ENCODE results near the gene TASP1.
"Not testable (repeated sequence)": the region's sequence is repeated elsewhere in the genome, so short reads cannot be mapped to it uniquely, and the experiment has no call there.

The TASP1 gene

DNA sequence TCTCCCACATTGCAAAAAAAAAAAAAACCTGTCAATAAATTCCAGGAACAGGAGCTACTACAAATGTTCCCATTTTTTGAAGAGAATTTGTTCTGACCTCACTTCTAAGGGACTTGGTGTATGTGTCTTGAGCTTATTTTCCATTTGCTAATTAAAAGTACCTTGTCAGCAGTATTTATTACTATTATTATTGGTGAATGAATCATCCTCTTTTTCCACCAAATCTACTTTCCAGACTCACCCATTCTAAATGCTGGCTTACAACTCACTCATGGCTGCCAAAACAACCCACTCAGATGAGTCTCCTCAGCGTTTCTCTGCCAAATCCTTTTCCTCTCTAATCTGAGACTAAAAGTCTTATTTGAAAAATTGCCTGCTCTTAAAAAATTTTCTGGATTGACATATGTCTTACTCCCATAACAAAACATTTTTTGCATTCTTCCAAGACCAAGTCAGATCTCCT is 33.2 kb upstream of the TASP1 start:
- no peaks in the 10 kb centered on the region for H3K27me3 ChIP-seq (ENCODE audit: control insufficient read depth in 5 of 5, insufficient read depth in 4 of 5, low read length in 5 of 5)
- peak overlapping the region; percentile 42 for H3K27ac ChIP-seq (ENCODE audit: low read depth, low read length)
- H3K4me3 ChIP-seq (ENCODE audit: low read depth in 1 of 5, low read length in 5 of 5): no peak overlapping the region
- peaks cover 2 to 16% (median 10%) of the 10 kb centered on the region in 5 donors for H3K4me1 ChIP-seq (ENCODE audit: control insufficient read depth in 5 of 5, insufficient read depth in 5 of 5, low read length in 5 of 5)
- H3K9me3 ChIP-seq (ENCODE audit: control insufficient read depth in 5 of 5, low read length in 5 of 5): no peaks in the 10 kb centered on the region
- no peak overlapping the region for H3K9ac ChIP-seq (ENCODE audit: low read length in 5 of 5)
- no peaks in the 10 kb centered on the region for H3K36me3 ChIP-seq (ENCODE audit: control insufficient read depth in 5 of 5, insufficient read depth in 5 of 5, low read length in 5 of 5)

DNA sequence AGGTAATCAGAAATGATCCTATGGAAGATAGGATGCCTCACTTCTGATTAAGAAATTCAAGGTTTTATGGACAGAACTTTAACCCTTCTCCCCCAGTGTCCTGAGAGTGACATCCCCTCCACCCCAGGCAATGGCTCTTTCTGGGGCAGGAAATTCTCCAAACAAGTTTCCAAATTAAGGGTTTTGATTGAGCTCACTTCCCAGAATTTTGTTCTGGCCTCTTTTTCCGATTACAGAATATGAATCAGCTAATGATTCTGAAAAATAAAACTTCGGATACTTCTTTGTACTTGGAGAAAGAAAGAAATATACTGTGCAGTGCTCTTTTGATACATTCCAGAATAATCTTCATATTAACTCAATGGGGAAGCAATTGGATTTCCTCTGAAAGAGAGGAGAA is 32.8 kb upstream of the TASP1 start:
- Histone ChIP-seq H3K9ac (ENCODE audit: low read length in 5 of 5) (no peak overlapping the region), H3K36me3 (ENCODE audit: control insufficient read depth in 5 of 5, insufficient read depth in 5 of 5, low read length in 5 of 5) (no peaks in the 10 kb centered on the region), H3K27ac (ENCODE audit: low read depth, low read length) (peak overlapping the region; percentile 42), H3K9me3 (ENCODE audit: control insufficient read depth in 5 of 5, low read length in 5 of 5) (no peaks in the 10 kb centered on the region), H3K4me3 (ENCODE audit: low read depth in 1 of 5, low read length in 5 of 5) (no peak overlapping the region), H3K27me3 (ENCODE audit: control insufficient read depth in 5 of 5, insufficient read depth in 4 of 5, low read length in 5 of 5) (no peaks in the 10 kb centered on the region), H3K4me1 (ENCODE audit: control insufficient read depth in 5 of 5, insufficient read depth in 5 of 5, low read length in 5 of 5) (peaks cover 2 to 16% (median 10%) of the 10 kb centered on the region in 5 donors)

DNA sequence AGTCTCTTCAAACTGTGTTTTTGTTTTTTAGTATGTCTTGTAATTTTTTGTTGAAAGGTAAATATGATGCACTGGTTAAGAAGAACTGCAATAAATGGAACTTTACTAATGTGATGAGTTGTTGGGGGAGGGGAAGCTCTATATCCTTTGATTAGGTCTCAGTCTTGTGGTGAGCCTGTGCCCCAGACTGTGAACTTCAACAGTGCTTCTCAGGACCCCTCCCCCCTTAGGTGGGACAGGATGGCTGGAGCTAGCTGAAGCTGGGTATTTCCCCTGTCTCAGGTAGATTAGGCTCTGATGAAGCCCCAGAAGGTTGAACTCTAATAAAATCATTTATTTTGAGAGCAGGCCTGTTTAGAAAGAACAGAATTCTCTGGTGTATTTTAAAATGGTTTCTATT is 31.4 kb upstream of the TASP1 start:
- H3K36me3 ChIP-seq (ENCODE audit: control insufficient read depth in 5 of 5, insufficient read depth in 5 of 5, low read length in 5 of 5): no peaks in the 10 kb centered on the region
- H3K9ac ChIP-seq (ENCODE audit: low read length in 5 of 5): no peak overlapping the region
- no peak overlapping the region for H3K4me3 ChIP-seq (ENCODE audit: low read depth in 1 of 5, low read length in 5 of 5)
- H3K4me1 ChIP-seq (ENCODE audit: control insufficient read depth in 5 of 5, insufficient read depth in 5 of 5, low read length in 5 of 5): peaks cover 2 to 16% (median 10%) of the 10 kb centered on the region in 5 donors
- H3K9me3 ChIP-seq (ENCODE audit: control insufficient read depth in 5 of 5, low read length in 5 of 5): no peaks in the 10 kb centered on the region
- no peaks in the 10 kb centered on the region for H3K27me3 ChIP-seq (ENCODE audit: control insufficient read depth in 5 of 5, insufficient read depth in 4 of 5, low read length in 5 of 5)
- no peak overlapping the region for H3K27ac ChIP-seq (ENCODE audit: low read depth, low read length)

DNA sequence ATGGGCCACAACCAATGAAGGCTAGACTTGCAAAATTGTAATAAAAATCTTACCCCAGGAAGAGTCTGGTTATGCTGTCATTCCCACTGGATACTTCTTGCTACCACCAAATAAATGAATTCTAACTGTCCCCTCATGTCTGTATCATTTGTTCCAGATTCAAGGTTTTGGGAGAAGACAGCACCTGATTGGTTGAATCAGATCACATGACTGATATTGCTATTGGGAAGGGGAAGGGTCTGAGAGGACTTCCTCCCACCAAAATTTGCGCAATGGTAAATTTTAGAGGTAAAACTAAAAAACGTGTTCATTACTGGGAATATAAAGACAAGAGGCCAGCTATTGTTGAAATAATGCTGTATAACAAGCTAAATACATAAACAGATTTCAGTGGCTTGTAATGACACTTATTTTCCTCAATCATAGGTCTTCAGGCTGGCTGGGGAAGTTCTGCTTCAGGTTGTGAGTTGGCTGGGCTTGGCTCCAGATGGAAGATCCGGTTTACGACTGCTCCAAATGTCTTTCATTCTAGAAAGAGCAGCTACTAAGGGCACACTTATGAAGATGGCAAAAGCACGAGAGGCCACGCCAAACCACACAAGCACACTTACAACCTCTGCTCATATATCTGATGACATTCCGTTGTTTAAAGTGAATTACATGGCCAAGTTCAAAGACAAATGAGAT is 27.1 kb upstream of the TASP1 start:
- H3K9ac ChIP-seq (ENCODE audit: low read length in 5 of 5): no peak overlapping the region
- no peaks in the 10 kb centered on the region for H3K27me3 ChIP-seq (ENCODE audit: control insufficient read depth in 5 of 5, insufficient read depth in 4 of 5, low read length in 5 of 5)
- no peak overlapping the region for H3K27ac ChIP-seq (ENCODE audit: low read depth, low read length)
- H3K36me3 ChIP-seq (ENCODE audit: control insufficient read depth in 5 of 5, insufficient read depth in 5 of 5, low read length in 5 of 5): no peaks in the 10 kb centered on the region
- H3K4me1 ChIP-seq (ENCODE audit: control insufficient read depth in 5 of 5, insufficient read depth in 5 of 5, low read length in 5 of 5): peaks cover 3 to 7% (median 3%) of the 10 kb centered on the region in 5 donors
- H3K4me3 ChIP-seq (ENCODE audit: low read depth in 1 of 5, low read length in 5 of 5): no peak overlapping the region
- H3K9me3 ChIP-seq (ENCODE audit: control insufficient read depth in 5 of 5, low read length in 5 of 5): no peaks in the 10 kb centered on the region

DNA sequence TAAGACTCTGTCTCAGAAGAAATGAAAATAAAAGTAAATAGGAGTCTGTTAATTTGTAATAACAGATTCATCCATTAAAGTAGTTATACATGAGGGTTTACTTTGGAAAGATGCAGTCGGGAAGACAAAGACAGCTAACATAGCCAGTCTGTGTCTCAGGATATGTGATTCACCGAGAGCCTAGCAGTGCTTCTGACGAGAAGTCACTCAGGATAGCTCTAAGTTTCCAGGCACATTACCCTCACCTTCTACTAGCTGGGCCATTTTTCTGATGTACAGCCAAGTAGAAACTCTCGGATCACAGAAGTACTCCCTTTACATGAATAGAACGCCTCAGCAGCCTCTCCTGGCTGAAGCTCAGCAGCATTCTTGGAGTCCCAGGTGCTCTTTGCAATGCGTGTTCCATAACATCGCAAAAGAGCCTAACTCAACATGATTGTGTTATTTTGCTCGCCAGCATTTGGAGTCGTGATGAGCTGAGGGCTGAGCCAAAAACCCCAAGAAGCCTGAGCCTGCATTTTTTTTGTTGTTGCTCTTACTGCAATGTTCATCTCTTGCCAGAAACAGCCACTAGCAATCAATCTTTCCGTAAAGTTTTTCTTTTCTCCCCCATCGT is 22.4 kb upstream of the TASP1 start:
- H3K36me3 ChIP-seq (ENCODE audit: control insufficient read depth in 5 of 5, insufficient read depth in 5 of 5, low read length in 5 of 5): no peaks in the 10 kb centered on the region
- no peaks in the 10 kb centered on the region for H3K27me3 ChIP-seq (ENCODE audit: control insufficient read depth in 5 of 5, insufficient read depth in 4 of 5, low read length in 5 of 5)
- H3K4me3 ChIP-seq (ENCODE audit: low read depth in 1 of 5, low read length in 5 of 5): peak overlapping the region in 3 of 5 donors; percentile 44 to 53 (median 49)
- H3K27ac ChIP-seq (ENCODE audit: low read depth, low read length): no peak overlapping the region
- H3K4me1 ChIP-seq (ENCODE audit: control insufficient read depth in 5 of 5, insufficient read depth in 5 of 5, low read length in 5 of 5): peaks cover 0 to 7% (median 3%) of the 10 kb centered on the region in 5 donors
- H3K9me3 ChIP-seq (ENCODE audit: control insufficient read depth in 5 of 5, low read length in 5 of 5): no peaks in the 10 kb centered on the region
- H3K9ac ChIP-seq (ENCODE audit: low read length in 5 of 5): peak overlapping the region in 1 of 5 donors; percentile 56

DNA sequence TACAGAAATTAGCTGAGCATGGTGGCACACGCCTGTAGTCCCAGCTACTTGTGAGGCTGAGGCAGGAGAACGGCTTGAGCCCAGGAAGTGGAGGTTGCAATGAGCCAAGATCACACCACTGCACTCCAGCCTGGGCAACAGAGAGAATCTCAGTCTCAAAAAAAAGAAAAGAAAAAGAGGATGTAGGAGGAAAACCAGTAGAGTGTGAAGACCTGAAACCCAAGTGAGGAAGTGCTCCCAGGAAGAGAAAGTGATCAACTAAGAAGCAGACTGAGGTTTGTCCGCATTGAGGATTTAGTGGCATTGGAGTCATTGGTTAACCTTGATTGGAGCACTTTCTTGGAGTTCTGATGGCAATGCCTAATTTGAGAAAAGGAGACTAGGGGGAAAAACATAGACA is 20.6 kb upstream of the TASP1 start:
- Histone ChIP-seq H3K9ac (ENCODE audit: low read length in 5 of 5) (no peak overlapping the region), H3K27ac (ENCODE audit: low read depth, low read length) (no peak overlapping the region), H3K27me3 (ENCODE audit: control insufficient read depth in 5 of 5, insufficient read depth in 4 of 5, low read length in 5 of 5) (no peaks in the 10 kb centered on the region), H3K9me3 (ENCODE audit: control insufficient read depth in 5 of 5, low read length in 5 of 5) (no peaks in the 10 kb centered on the region), H3K4me3 (ENCODE audit: low read depth in 1 of 5, low read length in 5 of 5) (no peak overlapping the region), H3K4me1 (ENCODE audit: control insufficient read depth in 5 of 5, insufficient read depth in 5 of 5, low read length in 5 of 5) (peaks cover 0 to 7% (median 3%) of the 10 kb centered on the region in 5 donors), H3K36me3 (ENCODE audit: control insufficient read depth in 5 of 5, insufficient read depth in 5 of 5, low read length in 5 of 5) (no peaks in the 10 kb centered on the region)

DNA sequence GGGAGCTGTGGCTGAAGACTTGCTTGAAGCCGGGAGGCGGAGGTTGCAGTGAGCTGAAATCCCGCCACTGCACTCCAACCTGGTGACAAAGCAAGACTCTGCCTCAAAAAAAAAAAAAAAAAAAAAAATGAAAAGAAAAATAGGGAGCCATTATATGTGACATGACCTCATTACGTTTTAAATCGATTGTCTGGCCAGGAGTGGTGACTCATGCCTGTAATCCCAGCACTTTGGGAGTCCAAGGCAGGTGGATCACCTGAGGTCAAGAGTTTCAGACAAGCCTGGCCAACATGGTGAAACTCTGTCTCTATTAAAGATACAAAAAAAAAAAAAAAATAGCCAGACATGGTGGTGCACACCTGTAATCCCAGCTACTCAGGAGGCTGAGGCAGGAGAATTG is 19.3 kb upstream of the TASP1 start:
- not testable (repeated sequence) for H3K9me3 ChIP-seq (ENCODE audit: control insufficient read depth in 5 of 5, low read length in 5 of 5); H3K4me3 ChIP-seq (ENCODE audit: low read depth in 1 of 5, low read length in 5 of 5)

DNA sequence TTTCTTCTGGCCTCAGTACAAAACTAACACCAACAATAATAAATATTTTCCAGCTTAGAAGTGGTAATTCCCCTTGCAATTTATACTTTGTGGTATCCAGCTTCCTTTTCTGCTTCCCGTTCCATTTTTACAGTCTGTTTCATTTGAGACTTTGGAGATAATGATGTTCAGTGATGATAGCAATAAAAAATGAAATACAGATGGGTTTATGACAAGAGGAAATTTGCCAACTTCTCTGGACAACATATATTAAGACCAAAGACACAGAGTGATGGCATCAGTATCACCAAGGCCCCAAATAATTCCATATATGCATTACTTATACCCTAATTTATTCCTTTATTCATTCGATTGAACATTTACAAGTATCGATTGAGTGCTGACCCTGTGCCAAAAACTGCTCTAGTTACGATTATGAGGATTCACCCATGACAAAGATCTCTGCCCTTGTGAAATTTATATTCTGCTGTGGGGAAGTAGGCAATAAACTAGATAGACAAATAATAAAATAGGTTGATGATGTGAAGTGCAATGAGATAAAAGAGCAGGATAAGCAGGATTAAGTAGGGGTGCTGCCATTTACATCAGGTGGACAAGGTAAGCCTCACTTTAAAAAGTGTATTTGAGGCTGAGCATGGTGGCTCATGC is 18.1 kb upstream of the TASP1 start:
- H3K4me3 ChIP-seq (ENCODE audit: low read depth in 1 of 5, low read length in 5 of 5): no peak overlapping the region
- H3K27ac ChIP-seq (ENCODE audit: low read depth, low read length): no peak overlapping the region
- peaks cover 0 to 7% (median 3%) of the 10 kb centered on the region in 5 donors for H3K4me1 ChIP-seq (ENCODE audit: control insufficient read depth in 5 of 5, insufficient read depth in 5 of 5, low read length in 5 of 5)
- H3K9me3 ChIP-seq (ENCODE audit: control insufficient read depth in 5 of 5, low read length in 5 of 5): no peaks in the 10 kb centered on the region
- no peaks in the 10 kb centered on the region for H3K36me3 ChIP-seq (ENCODE audit: control insufficient read depth in 5 of 5, insufficient read depth in 5 of 5, low read length in 5 of 5)
- H3K9ac ChIP-seq (ENCODE audit: low read length in 5 of 5): no peak overlapping the region
- no peaks in the 10 kb centered on the region for H3K27me3 ChIP-seq (ENCODE audit: control insufficient read depth in 5 of 5, insufficient read depth in 4 of 5, low read length in 5 of 5)

More for the DNA sequence above, 19.3 kb upstream of the TASP1 start:
- H3K9ac ChIP-seq (ENCODE audit: low read length in 5 of 5); H3K27ac ChIP-seq (ENCODE audit: low read depth, low read length); H3K27me3 ChIP-seq (ENCODE audit: control insufficient read depth in 5 of 5, insufficient read depth in 4 of 5, low read length in 5 of 5); H3K4me1 ChIP-seq (ENCODE audit: control insufficient read depth in 5 of 5, insufficient read depth in 5 of 5, low read length in 5 of 5); H3K36me3 ChIP-seq (ENCODE audit: control insufficient read depth in 5 of 5, insufficient read depth in 5 of 5, low read length in 5 of 5): not testable (repeated sequence)

DNA sequence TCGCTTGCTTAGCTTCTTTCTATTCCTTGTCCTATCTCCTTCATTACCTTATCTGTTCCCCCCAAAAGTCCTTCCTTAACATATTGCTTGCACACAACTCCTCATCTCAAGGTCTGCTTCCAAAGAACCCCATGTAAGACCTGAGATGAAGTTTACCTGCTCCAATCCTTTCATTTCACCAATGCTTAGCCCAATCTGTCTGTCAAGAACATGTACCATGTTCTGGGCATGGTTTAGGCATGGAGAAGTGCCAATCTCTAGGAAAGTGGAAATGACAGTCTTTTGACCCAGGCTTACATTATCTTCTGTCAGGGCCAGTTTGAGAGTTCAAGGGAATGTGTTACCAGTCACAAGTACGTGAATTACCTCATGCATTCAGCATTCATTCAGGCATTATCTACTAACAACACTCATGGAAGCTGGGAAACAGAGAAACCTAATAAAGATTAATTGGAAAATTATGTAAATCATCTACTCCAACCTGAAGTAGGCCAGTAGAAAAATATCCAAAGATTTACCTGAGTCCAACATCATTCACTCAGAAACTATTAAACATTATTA is 15.8 kb upstream of the TASP1 start:
- no peaks in the 10 kb centered on the region for H3K9me3 ChIP-seq (ENCODE audit: control insufficient read depth in 5 of 5, low read length in 5 of 5)
- peaks cover 0 to 2% (median 0%) of the 10 kb centered on the region in 5 donors for H3K27me3 ChIP-seq (ENCODE audit: control insufficient read depth in 5 of 5, insufficient read depth in 4 of 5, low read length in 5 of 5)
- no peaks in the 10 kb centered on the region for H3K4me1 ChIP-seq (ENCODE audit: control insufficient read depth in 5 of 5, insufficient read depth in 5 of 5, low read length in 5 of 5)
- H3K9ac ChIP-seq (ENCODE audit: low read length in 5 of 5): no peak overlapping the region
- no peak overlapping the region for H3K27ac ChIP-seq (ENCODE audit: low read depth, low read length)
- no peak overlapping the region for H3K4me3 ChIP-seq (ENCODE audit: low read depth in 1 of 5, low read length in 5 of 5)
- H3K36me3 ChIP-seq (ENCODE audit: control insufficient read depth in 5 of 5, insufficient read depth in 5 of 5, low read length in 5 of 5): no peaks in the 10 kb centered on the region

DNA sequence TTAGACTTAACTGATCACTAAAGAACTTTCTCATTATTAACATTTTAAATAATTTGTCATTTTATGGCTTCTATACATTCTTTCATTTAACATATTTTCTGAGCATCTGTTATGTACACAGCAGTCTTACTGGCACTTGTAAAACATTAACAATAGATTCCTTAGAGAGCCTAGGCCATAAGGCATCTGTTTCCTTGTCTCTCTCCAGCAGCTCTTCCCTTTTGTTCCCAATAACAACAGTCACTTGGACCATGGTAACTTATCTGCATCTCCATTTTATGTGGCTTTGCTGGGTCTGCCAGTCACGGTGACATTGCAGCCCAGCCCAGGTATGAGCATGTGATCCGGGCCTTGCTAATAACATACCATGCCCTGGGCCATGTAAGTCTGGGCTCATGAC is 11.7 kb upstream of the TASP1 start:
- Histone ChIP-seq H3K9ac (ENCODE audit: low read length in 5 of 5) (no peak overlapping the region), H3K4me1 (ENCODE audit: control insufficient read depth in 5 of 5, insufficient read depth in 5 of 5, low read length in 5 of 5) (no peaks in the 10 kb centered on the region), H3K9me3 (ENCODE audit: control insufficient read depth in 5 of 5, low read length in 5 of 5) (no peaks in the 10 kb centered on the region), H3K4me3 (ENCODE audit: low read depth in 1 of 5, low read length in 5 of 5) (no peak overlapping the region), H3K36me3 (ENCODE audit: control insufficient read depth in 5 of 5, insufficient read depth in 5 of 5, low read length in 5 of 5) (no peaks in the 10 kb centered on the region), H3K27ac (ENCODE audit: low read depth, low read length) (no peak overlapping the region), H3K27me3 (ENCODE audit: control insufficient read depth in 5 of 5, insufficient read depth in 4 of 5, low read length in 5 of 5) (peaks cover 0 to 4% (median 0%) of the 10 kb centered on the region in 5 donors)

Data from subcutaneous abdominal adipose tissue (tissue), 5 donors.